Right lobe of liver (tissue), 6 donors: ENCODE results near the gene EFNA5. TPM values are rescaled to one million over a fixed set of nuclear protein-coding genes. Genes with fewer than 3 reads are reported as not detected.
"Not testable (repeated sequence)": the region's sequence is repeated elsewhere in the genome, so short reads cannot be mapped to it uniquely, and the experiment has no call there.

ENCODE experiments used
- ATAC-seq, 4 donors: fragments of 200-7000 bp; cut with Tn5 transposase; one replicate each; pipeline ENCODE4 v1.9.1; 2020; ENCODE audit warnings: mild to moderate bottlenecking in 4 of 4, moderate library complexity in 4 of 4
- DNase-seq, 3 donors: peaks; one replicate each; pipeline ENCODE4 v3.0.0-alpha.2; 2020
- H3K27ac ChIP-seq, 3 donors: fragments of 200-600 bp; one replicate each; pipeline ENCODE4 v1.8.0; 2022
- H3K27me3 ChIP-seq, 2 donors: fragments of 200-600 bp; one replicate each; pipeline ENCODE4 v1.8.0; 2022
- H3K36me3 ChIP-seq, 4 donors: fragments of 200-600 bp; sonication (generic) in 1 of 4; one replicate each; pipeline versions ENCODE4 v1.5.1 to v1.8.0; 2017 to 2022; ENCODE audit warnings: control low read depth in 1 of 4
- H3K4me1 ChIP-seq, 4 donors: fragments of 200-600 bp; sonication (generic) in 1 of 4; one replicate each; pipeline versions ENCODE4 v1.5.1 to v1.8.0; 2017 to 2022; ENCODE audit warnings: control low read depth in 1 of 4
- H3K4me3 ChIP-seq, 3 donors: fragments of 200-600 bp; one replicate each; pipeline ENCODE4 v1.8.0; 2022
- H3K9me3 ChIP-seq, 4 donors: fragments of 200-600 bp; sonication (generic) in 1 of 4; one replicate each; pipeline versions ENCODE4 v1.5.1 to v1.8.0; 2017 to 2022; ENCODE audit warnings: control low read depth in 1 of 4
- CTCF ChIP-seq, 4 donors: fragments of 200-600 bp in 3 of 4; fragments of 450-650 bp in 1 of 4; IDR thresholded peaks; one replicate each; pipeline versions ENCODE4 v1.5.1 to v1.8.0; 2016 to 2022; ENCODE audit warnings: antibody characterized with exemption in 4 of 4, mild to moderate bottlenecking in 2 of 4
- POLR2A ChIP-seq: fragments of 450-650 bp; IDR thresholded peaks from one replicate; pipeline ENCODE4 v1.6.1; 2017; ENCODE audit warnings: antibody characterized with exemption, mild to moderate bottlenecking
- WGBS: methylation state at CpG from one replicate; pipeline ENCODE4 v1.1.6; 2018; ENCODE audit warnings: low coverage, low lambda C conversion rate; ENCODE audit not compliant: insufficient coverage; ENCODE audit errors: missing lambda C conversion rate; 5-methylcytosine and 5-hydroxymethylcytosine counted together
- intact Hi-C, 2 donors: fragments of 100-400 bp; cut with DNase I; formaldehyde crosslinking; loops; one replicate each; pipeline versions ENCODE4 v1.11.2 to v1.14.1; 2022
- total RNA-seq, 6 experiments: library from RNA; depleted of rRNA in 2 of 6; stranded (reverse); fragments of >200 nt in 2 of 6; fragmentation: NEBNext Ultra II Directional in 3 of 6; extraction: Animal tissue kit (Norgen Biotek cat#: 25700) in 3 of 6; gene quantifications; one replicate each; pipeline versions ENCODE4 v1.1.0 to v1.2.4, GENCODE V29; 2016 to 2023
- donor health status: DM: no; HTN: yes; CAD: no.
- donor health status: DM: no; HTN: no; CAD: no.
- donor health status: DM: no; HTN: no; CAD: no.
- donor health status: DM: no; HTN: yes; CAD: no.
- donor health status: DM: no; HTN: yes; CAD: no.

The EFNA5 gene
- total RNA-seq, 6 experiments from 2014 or later = 0.18 to 11.7 (median 1.4) TPM

GRCh38 chr5:107500840-107501239 is 169.9 kb downstream of the EFNA5 start:
- H3K27me3 ChIP-seq = no peaks in the 10 kb centered on the region
- intact Hi-C loops = no loop called here
- peaks cover 0 to 12% (median 3%) of the 10 kb centered on the region in 4 donors for H3K4me1 ChIP-seq
- 50% methylated on average over 1 of the region's 1 CpG for WGBS
- no peak overlapping the region for H3K27ac ChIP-seq
- ATAC-seq (no peak), DNase-seq (no peak)
- no peaks in the 10 kb centered on the region for H3K9me3 ChIP-seq
- TF ChIP-seq CTCF (IDR thresholded peaks at IDR 0.05) (no peak), POLR2A (no peak)
- no peaks in the 10 kb centered on the region for H3K36me3 ChIP-seq
- no peak overlapping the region for H3K4me3 ChIP-seq

- Histone ChIP-seq H3K4me3 (no peak overlapping the region), H3K27me3 (no peaks in the 10 kb centered on the region), H3K9me3 (no peaks in the 10 kb centered on the region), H3K36me3 (no peaks in the 10 kb centered on the region), H3K27ac (no peak overlapping the region), H3K4me1 (peaks cover 0 to 8% (median 1%) of the 10 kb centered on the region in 4 donors)
- DNase-seq = no peak
- intact Hi-C loops = no loop called here
- TF ChIP-seq POLR2A (no peak), CTCF (IDR thresholded peaks at IDR 0.05) (no peak)
- ATAC-seq = no peak
Measured at GRCh38 chr5:107500347-107500746, 170.4 kb downstream of the EFNA5 start.

GRCh38 chr5:107499776-107500175 is 171.0 kb downstream of the EFNA5 start:
- ATAC-seq (no peak), DNase-seq (no peak)
- no peaks in the 10 kb centered on the region for H3K36me3 ChIP-seq
- no peaks in the 10 kb centered on the region for H3K9me3 ChIP-seq
- no peak for TF ChIP-seq POLR2A
- TF ChIP-seq CTCF (IDR thresholded peaks at IDR 0.05) = no peak
- no peak overlapping the region for H3K4me3 ChIP-seq
- no peaks in the 10 kb centered on the region for H3K27me3 ChIP-seq
- no peak overlapping the region for H3K27ac ChIP-seq
- intact Hi-C loops = no loop called here
- WGBS = no CpG with 5 or more reads among the region's 1 CpG
- peaks cover 0 to 2% (median 0%) of the 10 kb centered on the region in 4 donors for H3K4me1 ChIP-seq

GRCh38 chr5:107499237-107499636 is 171.5 kb downstream of the EFNA5 start:
- no peak for TF ChIP-seq CTCF (IDR thresholded peaks at IDR 0.05)
- no peak for TF ChIP-seq POLR2A
- H3K36me3 ChIP-seq = no peaks in the 10 kb centered on the region
- H3K4me1 ChIP-seq = no peaks in the 10 kb centered on the region
- no peaks in the 10 kb centered on the region for H3K27me3 ChIP-seq
- DNase-seq (no peak), ATAC-seq (no peak)
- intact Hi-C loops = no loop called here
- H3K9me3 ChIP-seq = no peaks in the 10 kb centered on the region
- H3K4me3 ChIP-seq = no peak overlapping the region
- no peak overlapping the region for H3K27ac ChIP-seq
- 78% methylated on average over 1 of the region's 1 CpG for WGBS

GRCh38 chr5:107496466-107496865 is 174.3 kb downstream of the EFNA5 start:
- no peak for DNase-seq
- Histone ChIP-seq H3K27me3 (no peaks in the 10 kb centered on the region), H3K9me3 (no peaks in the 10 kb centered on the region), H3K4me1 (no peaks in the 10 kb centered on the region), H3K36me3 (no peaks in the 10 kb centered on the region), H3K4me3 (no peak overlapping the region), H3K27ac (no peak overlapping the region)
- 92% methylated on average over 2 of the region's 3 CpGs for WGBS
- no peak for ATAC-seq
- intact Hi-C loops = no loop called here
- TF ChIP-seq POLR2A = no peak
- no peak for TF ChIP-seq CTCF (IDR thresholded peaks at IDR 0.05)

- H3K27me3 ChIP-seq, ATAC-seq, H3K9me3 ChIP-seq, H3K36me3 ChIP-seq, intact Hi-C loops, H3K4me3 ChIP-seq, DNase-seq, H3K4me1 ChIP-seq, H3K27ac ChIP-seq: not testable (repeated sequence)
- 97% methylated on average over 10 of the region's 25 CpGs for WGBS
Measured at GRCh38 chr5:107494129-107494528, 176.6 kb downstream of the EFNA5 start.
